ENCODE results near the gene YARS1. TPM values are rescaled to one million over a fixed set of nuclear protein-coding genes. Genes with fewer than 3 reads are reported as not detected.

The YARS1 gene
- total RNA-seq, 1 experiment from 2014 or later: 120 TPM

DNA sequence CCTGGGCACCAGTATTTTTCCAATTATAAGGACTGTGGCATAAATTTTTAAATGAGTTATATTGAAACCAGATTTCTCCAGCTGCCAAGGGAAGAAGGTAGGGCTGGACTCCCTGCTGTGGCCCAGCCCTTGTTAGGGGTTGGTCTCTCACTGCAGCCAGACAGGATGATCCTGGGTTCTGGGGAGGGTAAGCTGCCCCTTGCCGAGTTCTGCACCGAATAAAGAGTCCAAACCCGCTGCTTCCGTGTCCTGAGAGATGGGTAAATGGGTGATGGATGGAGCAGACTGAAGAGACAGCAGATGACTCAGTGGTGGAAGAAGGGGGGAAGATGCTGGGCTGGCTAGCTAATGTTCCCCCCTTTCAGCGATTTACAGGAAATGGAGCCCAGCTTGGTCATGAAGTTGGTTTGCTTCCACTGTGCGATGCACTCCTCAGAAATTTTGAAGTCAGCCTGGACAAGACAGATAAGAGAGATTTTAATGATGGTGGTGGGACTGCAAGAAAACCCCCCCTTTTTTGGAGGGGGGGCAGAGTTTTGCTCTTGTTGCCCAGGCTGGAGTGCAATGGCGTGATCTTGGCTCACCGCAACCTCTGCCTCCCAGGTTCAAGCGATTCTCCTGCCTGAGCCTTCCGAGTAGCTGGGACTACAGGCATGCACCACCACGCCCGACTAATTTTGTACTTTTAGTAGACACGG, 41.4 kb downstream of the YARS1 start:
- in situ Hi-C loops (cut with HindIII; ENCODE audit: low pct_unique_long_range_greater_than_20kb, low sequenced_read_pairs) (no loop called here), intact Hi-C loops (cut with micrococcal nuclease; ENCODE audit: unreplicated experiment) (no loop called here)
- ATAC-seq: no peak
- no peaks in the 10 kb centered on the region for H3K9me3 ChIP-seq (ENCODE audit: control insufficient read depth, insufficient read depth, low read depth, low read length)
- TSS peak; percentile 86 for BruUV-seq (replicated peaks)
- ChIA-PET POLR2A (interaction anchor here (0.6 kb wide), 1 partner anchor 88 kb away, joined by 3 read pairs; no protein-coding TSS in a partner anchor), CTCF (interaction anchor here (0.7 to 5.4 kb wide), 2 partner anchors 22 to 63 kb away, joined by 9 to 72 read pairs; no protein-coding TSS in a partner anchor)
- H3K27me3 ChIP-seq (ENCODE audit: control insufficient read depth, insufficient read depth, low read length): no peaks in the 10 kb centered on the region
- peaks cover 12% of the 10 kb centered on the region for H3K36me3 ChIP-seq (ENCODE audit: control insufficient read depth, insufficient read depth, low read length)
- no peak overlapping the region for H3K4me3 ChIP-seq (ENCODE audit: low read depth in 2 of 2, low read length in 2 of 2)
- DNase-seq (ENCODE audit: low read depth, low spot score): no peak
- H3K27ac ChIP-seq (ENCODE audit: low read length): peak overlapping the region; percentile 60
- TF ChIP-seq, protein P1, sequence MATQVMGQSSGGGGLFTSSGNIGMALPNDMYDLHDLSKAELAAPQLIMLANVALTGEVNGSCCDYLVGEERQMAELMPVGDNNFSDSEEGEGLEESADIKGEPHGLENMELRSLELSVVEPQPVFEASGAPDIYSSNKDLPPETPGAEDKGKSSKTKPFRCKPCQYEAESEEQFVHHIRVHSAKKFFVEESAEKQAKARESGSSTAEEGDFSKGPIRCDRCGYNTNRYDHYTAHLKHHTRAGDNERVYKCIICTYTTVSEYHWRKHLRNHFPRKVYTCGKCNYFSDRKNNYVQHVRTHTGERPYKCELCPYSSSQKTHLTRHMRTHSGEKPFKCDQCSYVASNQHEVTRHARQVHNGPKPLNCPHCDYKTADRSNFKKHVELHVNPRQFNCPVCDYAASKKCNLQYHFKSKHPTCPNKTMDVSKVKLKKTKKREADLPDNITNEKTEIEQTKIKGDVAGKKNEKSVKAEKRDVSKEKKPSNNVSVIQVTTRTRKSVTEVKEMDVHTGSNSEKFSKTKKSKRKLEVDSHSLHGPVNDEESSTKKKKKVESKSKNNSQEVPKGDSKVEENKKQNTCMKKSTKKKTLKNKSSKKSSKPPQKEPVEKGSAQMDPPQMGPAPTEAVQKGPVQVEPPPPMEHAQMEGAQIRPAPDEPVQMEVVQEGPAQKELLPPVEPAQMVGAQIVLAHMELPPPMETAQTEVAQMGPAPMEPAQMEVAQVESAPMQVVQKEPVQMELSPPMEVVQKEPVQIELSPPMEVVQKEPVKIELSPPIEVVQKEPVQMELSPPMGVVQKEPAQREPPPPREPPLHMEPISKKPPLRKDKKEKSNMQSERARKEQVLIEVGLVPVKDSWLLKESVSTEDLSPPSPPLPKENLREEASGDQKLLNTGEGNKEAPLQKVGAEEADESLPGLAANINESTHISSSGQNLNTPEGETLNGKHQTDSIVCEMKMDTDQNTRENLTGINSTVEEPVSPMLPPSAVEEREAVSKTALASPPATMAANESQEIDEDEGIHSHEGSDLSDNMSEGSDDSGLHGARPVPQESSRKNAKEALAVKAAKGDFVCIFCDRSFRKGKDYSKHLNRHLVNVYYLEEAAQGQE (IDR thresholded peaks at IDR 0.05; ENCODE audit: insufficient read depth in 1 of 2, low read depth in 2 of 2, low read length in 1 of 2): no peak
- TF ChIP-seq, protein P2, sequence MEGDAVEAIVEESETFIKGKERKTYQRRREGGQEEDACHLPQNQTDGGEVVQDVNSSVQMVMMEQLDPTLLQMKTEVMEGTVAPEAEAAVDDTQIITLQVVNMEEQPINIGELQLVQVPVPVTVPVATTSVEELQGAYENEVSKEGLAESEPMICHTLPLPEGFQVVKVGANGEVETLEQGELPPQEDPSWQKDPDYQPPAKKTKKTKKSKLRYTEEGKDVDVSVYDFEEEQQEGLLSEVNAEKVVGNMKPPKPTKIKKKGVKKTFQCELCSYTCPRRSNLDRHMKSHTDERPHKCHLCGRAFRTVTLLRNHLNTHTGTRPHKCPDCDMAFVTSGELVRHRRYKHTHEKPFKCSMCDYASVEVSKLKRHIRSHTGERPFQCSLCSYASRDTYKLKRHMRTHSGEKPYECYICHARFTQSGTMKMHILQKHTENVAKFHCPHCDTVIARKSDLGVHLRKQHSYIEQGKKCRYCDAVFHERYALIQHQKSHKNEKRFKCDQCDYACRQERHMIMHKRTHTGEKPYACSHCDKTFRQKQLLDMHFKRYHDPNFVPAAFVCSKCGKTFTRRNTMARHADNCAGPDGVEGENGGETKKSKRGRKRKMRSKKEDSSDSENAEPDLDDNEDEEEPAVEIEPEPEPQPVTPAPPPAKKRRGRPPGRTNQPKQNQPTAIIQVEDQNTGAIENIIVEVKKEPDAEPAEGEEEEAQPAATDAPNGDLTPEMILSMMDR (IDR thresholded peaks at IDR 0.05): no peak
- TF ChIP-seq POLR2AphosphoS5 (IDR thresholded peaks at IDR 0.05; ENCODE audit: low read depth, low read length) (no peak), TCF7L2 (IDR thresholded peaks at IDR 0.05; ENCODE audit: low read depth, low read length) (no peak), SIN3A (IDR thresholded peaks at IDR 0.05; ENCODE audit: borderline replicate concordance, insufficient read depth, low read depth, low read length) (no peak)
- peaks cover 41% of the 10 kb centered on the region for H3K4me1 ChIP-seq (ENCODE audit: control insufficient read depth, insufficient read depth, low read length)

DNA sequence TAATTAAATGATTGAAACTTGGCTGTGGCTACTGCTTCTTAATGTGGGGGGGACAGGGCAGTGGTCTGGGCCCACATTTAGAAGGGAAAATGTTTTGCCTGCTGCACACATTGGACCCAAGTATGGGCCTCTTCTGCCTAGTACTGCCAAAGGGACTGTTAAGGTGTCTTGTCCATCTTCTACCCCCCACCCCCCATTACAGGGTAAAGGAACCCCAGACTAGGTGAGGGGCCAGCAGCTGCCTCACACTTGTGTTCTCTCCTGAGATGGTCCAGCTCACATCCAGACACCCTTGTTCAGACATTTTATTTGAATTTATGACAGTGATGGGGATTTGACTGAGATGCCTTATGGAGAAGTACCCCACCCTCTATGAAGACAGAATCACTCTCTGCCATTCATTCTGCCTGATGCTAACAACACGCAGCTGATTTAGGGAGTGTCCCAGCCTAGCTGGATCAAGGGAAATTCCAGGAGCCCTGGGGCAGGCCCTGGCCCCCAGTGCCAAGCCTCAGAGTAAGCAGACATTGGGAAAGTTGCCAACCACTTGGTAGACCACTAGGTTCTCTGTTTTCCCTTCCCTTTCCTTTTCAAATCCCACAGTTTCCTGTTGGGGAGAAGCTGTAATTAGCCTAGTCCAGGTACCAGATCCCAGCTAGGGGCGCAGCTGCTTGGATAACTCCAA, 42.1 kb downstream of the YARS1 start:
- H3K27me3 ChIP-seq (ENCODE audit: control insufficient read depth, insufficient read depth, low read length): no peaks in the 10 kb centered on the region
- H3K27ac ChIP-seq (ENCODE audit: low read length): peak overlapping the region; percentile 60
- no peaks in the 10 kb centered on the region for H3K9me3 ChIP-seq (ENCODE audit: control insufficient read depth, insufficient read depth, low read depth, low read length)
- intact Hi-C loops (cut with micrococcal nuclease; ENCODE audit: unreplicated experiment) (no loop called here), in situ Hi-C loops (cut with HindIII; ENCODE audit: low pct_unique_long_range_greater_than_20kb, low sequenced_read_pairs) (no loop called here)
- no peak overlapping the region for H3K4me3 ChIP-seq (ENCODE audit: low read depth in 2 of 2, low read length in 2 of 2)
- H3K4me1 ChIP-seq (ENCODE audit: control insufficient read depth, insufficient read depth, low read length): peaks cover 46% of the 10 kb centered on the region
- POLR2A ChIA-PET: interaction anchor here (0.6 kb wide), 1 partner anchor 87 kb away, joined by 3 read pairs; no protein-coding TSS in a partner anchor
- no TSS peak for BruUV-seq (replicated peaks)
- CTCF ChIA-PET: interaction anchor here (0.7 to 5.4 kb wide), 2 partner anchors 21 to 63 kb away, joined by 9 to 72 read pairs; no protein-coding TSS in a partner anchor
- 0 out of 2 replicates have a peak, but pooled peaks have one; percentile 25 for ATAC-seq
- peaks cover 6% of the 10 kb centered on the region for H3K36me3 ChIP-seq (ENCODE audit: control insufficient read depth, insufficient read depth, low read length)
- no peak for DNase-seq (ENCODE audit: low read depth, low spot score)
- no peak for TF ChIP-seq SIN3A (IDR thresholded peaks at IDR 0.05; ENCODE audit: borderline replicate concordance, insufficient read depth, low read depth, low read length)
- TF ChIP-seq POLR2AphosphoS5 (IDR thresholded peaks at IDR 0.05; ENCODE audit: low read depth, low read length): peak; percentile 48
- TF ChIP-seq, protein P2 (IDR thresholded peaks at IDR 0.05): no peak
- TF ChIP-seq TCF7L2 (IDR thresholded peaks at IDR 0.05; ENCODE audit: low read depth, low read length): no peak
